Glomerular visceral epithelial cell (primary cell): Measurements from ENCODE around the gene INTS7.

Experiments used
- DNase-seq: peaks from one replicate; pipeline ENCODE4 v3.0.0-alpha.2; 2016; ENCODE audit errors: extremely low spot score

Gene INTS7

DNA sequence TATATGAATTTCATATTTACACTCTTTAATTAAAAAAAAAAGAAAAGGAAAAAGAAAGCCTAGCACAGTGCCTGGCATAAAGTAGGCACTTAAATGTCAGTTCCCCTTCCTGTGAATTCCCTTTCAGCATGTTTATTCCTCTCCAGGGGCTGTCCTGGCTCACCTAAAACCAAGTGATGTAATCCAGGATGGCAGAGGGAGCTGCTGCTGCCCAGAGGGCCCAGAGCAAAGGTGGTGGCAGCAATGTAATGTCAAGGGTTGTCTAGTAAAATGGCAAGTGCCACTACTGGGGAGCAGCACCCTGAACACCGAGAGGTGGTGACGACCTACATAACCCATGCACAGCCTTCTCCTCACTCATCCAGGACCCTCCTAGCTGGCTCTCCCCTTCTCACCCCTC is 126.4 kb downstream of the INTS7 start:
- no peak for DNase-seq

DNA sequence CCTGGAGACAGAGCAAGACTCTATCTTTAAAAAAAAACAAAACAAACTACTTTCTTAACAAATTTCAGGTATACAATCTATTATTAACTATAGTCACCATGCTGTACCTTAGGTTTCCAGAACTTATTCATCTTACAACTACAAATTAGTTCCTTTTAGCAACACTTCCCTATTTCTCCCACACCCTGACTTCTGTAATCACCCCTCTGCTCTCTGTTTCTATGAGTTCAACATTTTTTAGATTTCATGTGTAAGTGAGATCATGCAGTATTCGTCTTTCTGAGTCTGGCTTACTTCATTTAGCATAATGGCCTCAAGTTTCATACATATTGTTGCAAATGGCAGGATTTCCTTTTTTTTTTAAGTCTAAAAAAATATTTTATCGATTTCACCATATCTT is 126.9 kb downstream of the INTS7 start:
- DNase-seq = no peak

DNA sequence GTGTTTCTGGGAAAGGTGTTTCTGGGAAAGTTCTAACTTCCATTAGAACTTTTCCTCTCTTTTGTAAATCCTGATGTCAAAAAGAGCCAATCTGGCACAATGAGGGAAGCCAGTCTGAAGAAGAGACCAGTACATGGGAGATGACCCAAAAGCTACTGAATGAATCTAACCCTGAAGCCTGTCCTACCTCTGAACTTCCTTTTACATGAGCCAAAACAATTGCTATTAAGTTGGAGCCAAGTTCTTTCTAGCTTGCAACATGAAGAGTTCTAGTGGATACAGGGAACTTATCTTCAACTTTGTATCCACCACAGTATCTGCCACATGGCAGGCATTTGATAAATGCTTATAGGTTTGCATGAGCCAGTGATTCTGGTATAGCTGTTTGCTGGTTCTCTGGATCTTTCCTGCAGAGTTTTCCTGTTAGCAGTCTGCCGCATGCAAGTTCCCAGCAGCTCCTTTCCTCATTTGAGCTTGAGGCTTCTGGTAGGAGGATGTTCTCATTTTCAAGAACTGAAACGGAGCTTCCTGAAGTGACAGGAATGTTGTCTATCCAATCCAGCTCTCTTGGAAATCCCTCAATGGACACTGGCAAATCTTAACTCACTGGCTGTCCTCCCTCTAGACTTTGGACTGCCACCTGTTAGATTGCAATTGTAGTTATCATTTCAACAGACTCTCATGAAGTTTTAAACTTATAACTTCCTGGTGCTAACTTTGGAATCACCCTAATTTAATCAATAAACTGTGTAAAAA is 131.7 kb downstream of the INTS7 start:
- no peak for DNase-seq

DNA sequence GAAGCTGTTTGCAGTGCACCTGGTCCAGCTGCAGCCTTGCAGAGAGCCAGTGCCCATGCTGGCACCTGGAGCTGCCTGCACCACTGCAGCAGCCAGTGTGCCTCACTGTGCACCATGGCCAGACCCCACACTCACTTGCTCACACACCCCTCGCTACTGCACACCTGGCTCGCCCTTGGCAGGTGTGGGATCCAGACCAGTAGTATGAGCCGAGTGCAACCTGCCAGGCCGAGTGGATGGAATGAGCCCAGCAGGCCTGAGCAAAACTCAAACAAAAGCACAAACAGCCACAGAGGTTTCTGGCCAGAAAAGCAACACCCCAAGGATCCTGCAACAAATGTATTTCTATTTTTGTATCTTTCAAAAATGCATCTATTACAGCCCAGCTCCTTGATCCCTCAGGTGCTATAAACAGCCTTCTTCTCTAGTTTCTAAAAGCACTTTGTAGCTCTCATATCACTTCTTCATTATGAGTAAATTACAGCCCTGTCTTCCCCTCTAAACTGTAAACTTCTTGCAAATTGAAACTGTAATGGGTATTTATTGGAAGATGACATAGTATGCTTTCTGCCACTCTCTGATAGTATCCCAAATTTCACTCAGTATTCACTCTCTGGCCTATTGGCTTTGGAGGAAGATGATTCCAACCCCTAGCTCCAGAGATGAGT is 132.6 kb downstream of the INTS7 start:
- DNase-seq = no peak

DNA sequence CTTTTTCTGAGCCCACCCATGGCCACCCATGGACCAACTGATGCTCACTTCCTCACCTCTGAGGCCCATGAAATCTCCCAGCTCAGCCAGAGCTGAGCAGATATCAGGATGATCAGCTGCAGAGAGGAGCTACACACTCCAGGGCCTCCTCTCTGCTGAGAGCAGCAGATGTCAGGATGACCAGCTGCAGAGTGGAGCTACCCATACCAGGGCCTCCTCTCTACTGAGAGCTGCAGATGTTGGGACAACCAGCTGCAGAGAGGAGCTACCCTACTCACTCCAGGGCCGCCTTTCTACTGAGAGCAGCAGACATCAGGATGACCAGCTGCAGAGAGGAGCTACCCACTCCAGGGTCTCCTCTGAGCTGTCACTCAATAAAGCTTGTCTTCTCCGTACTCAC is 133.4 kb downstream of the INTS7 start:
- no peak for DNase-seq

- DNase-seq = no peak
Observed at GRCh38 chr1:211900441-211900840, 134.9 kb downstream of the INTS7 start.

GRCh38 chr1:211896958-211897357 is 138.4 kb downstream of the INTS7 start:
- no peak for DNase-seq

- no peak for DNase-seq
Observed at GRCh38 chr1:211895126-211895759, 140.1 kb downstream of the INTS7 start.

GRCh38 chr1:211894312-211894711 is 141.0 kb downstream of the INTS7 start:
- no peak for DNase-seq

DNA sequence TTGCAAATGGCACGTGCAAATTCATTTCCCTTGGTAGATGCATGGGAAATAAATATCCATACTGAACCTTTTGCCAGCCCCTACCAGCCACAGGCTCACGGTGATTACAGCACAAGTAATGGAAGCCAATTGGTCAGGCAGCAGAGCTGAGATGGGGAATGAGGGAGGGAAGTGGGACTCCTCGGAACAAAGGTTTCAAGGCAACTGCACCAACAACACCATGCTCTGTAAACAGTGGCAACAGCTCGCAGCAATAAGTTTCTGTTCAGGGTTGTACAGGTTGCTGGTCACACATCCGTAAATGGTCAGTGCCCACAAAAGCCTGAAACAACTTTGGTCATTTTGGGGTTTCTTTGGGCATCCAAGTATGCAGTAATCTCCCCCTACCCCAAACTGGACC is 142.1 kb downstream of the INTS7 start:
- DNase-seq = no peak

GRCh38 chr1:211892577-211892976 is 142.8 kb downstream of the INTS7 start:
- DNase-seq = no peak

GRCh38 chr1:211891708-211892107 is 143.6 kb downstream of the INTS7 start:
- DNase-seq = no peak
